Esophagus (tissue), 2 donors: Measurements from ENCODE around the gene NUTM2B. TPM values are rescaled to one million over a fixed set of nuclear protein-coding genes. Genes with fewer than 3 reads are reported as not detected.
"Not testable (repeated sequence)": the region's sequence is repeated elsewhere in the genome, so short reads cannot be mapped to it uniquely, and the experiment has no call there.

ENCODE experiments used
- H3K27ac ChIP-seq, 2 donors: one replicate each; pipeline ENCODE4 v1.5.1; 2013; ENCODE audit warnings: low read depth in 2 of 2, mild to moderate bottlenecking in 2 of 2, inconsistent platforms in 1 of 2, low read length in 1 of 2, moderate library complexity in 1 of 2
- H3K27me3 ChIP-seq, 2 donors: one replicate each; pipeline ENCODE4 v1.6.1; 2013; ENCODE audit warnings: low read length in 2 of 2, control low read depth in 1 of 2, mild to moderate bottlenecking in 1 of 2; ENCODE audit not compliant: insufficient read depth in 2 of 2, control insufficient read depth in 1 of 2
- H3K36me3 ChIP-seq, 2 donors: one replicate each; pipeline ENCODE4 v1.6.1; 2013; ENCODE audit warnings: low read length in 1 of 2; ENCODE audit not compliant: control insufficient read depth in 2 of 2, insufficient read depth in 2 of 2
- H3K4me1 ChIP-seq, 2 donors: one replicate each; pipeline ENCODE4 v1.6.1; 2013; ENCODE audit warnings: low read length in 1 of 2; ENCODE audit not compliant: control insufficient read depth in 2 of 2, insufficient read depth in 2 of 2
- H3K4me3 ChIP-seq, 2 donors: one replicate each; pipeline ENCODE4 v1.5.1; 2013; ENCODE audit warnings: low read length in 2 of 2, mild to moderate bottlenecking in 2 of 2, low read depth in 1 of 2, moderate library complexity in 1 of 2
- H3K9me3 ChIP-seq, 2 donors: one replicate each; pipeline ENCODE4 v1.6.1; 2013; ENCODE audit warnings: mild to moderate bottlenecking in 2 of 2, low read depth in 1 of 2, low read length in 1 of 2, moderate library complexity in 1 of 2; ENCODE audit not compliant: control insufficient read depth in 2 of 2, insufficient read depth in 1 of 2
- WGBS, 2 donors: extraction: QIAGEN DNeasy Blood & Tissue Kit; methylation state at CpG; one replicate each; pipeline ENCODE4 v1.1.7; 2013; 5-methylcytosine and 5-hydroxymethylcytosine counted together
- polyA plus RNA-seq, 2 donors: library from polyadenylated mRNA; stranded (reverse); fragments of 200-250 nt; gene quantifications; one replicate each; pipeline ENCODE4 v1.2.3, GENCODE V29; 2013
- donor health status: healthy with polysubstance abuse.
- donor health status: Bipolar disorder and iron deficiency.

The NUTM2B gene, protein sequence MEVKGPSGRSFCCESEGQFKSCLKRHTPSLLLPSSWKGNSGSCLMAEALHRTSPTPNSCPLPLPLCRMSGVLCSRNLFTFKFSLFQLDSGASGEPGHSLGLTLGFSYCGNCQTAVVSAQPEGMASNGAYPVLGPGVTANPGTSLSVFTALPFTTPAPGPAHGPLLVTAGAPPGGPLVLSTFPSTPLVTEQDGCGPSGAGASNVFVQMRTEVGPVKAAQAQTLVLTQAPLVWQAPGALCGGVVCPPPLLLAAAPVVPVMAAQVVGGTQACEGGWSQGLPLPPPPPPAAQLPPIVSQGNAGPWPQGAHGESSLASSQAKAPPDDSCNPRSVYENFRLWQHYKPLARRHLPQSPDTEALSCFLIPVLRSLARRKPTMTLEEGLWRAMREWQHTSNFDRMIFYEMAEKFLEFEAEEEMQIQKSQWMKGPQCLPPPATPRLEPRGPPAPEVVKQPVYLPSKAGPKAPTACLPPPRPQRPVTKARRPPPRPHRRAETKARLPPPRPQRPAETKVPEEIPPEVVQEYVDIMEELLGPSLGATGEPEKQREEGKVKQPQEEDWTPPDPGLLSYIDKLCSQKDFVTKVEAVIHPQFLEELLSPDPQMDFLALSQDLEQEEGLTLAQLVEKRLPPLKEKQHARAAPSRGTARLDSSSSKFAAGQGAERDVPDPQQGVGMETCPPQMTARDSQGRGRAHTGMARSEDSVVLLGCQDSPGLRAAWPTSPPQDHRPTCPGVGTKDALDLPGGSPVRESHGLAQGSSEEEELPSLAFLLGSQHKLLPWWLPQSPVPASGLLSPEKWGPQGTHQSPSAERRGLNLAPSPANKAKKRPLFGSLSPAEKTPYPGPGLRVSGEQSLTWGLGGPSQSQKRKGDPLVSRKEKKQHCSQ
- 1 to 10 TPM in 1 of 2 donors, under 1 TPM in 1; 0.22 to 1.5 TPM for polyA plus RNA-seq

DNA sequence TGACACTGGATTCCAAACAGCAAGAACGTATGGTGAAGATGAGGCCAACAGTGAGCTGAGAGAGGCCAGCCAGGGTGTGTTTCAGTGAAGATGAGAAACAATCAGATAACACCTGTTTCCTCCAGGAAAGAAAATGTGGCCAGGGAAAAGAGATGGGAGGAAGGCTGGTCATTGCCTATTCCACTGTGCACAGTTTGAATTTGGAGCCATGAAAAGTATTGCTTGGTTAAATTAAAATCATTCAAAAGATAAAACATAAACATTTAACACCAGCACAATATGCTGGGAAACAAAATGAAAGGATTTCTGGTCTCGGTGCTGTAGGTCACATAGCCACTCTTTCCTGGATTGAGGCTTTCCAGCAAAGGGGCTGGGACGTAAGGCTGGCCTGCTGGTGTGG lies at the start of gene NUTM2B:
Gene NUTM2B (plus strand): TSS at position 301 of the 400 bp plus-strand sequence. CDS start 383 bp downstream, outside the sequence.
- not testable (repeated sequence) for H3K9me3 ChIP-seq, H3K27ac ChIP-seq, H3K4me3 ChIP-seq, H3K27me3 ChIP-seq, H3K36me3 ChIP-seq, H3K4me1 ChIP-seq
- 67% methylated on average over 1 of the region's 3 CpGs; no CpG with 5 or more reads in 1 of the 2 donors for WGBS, 2 donors

DNA sequence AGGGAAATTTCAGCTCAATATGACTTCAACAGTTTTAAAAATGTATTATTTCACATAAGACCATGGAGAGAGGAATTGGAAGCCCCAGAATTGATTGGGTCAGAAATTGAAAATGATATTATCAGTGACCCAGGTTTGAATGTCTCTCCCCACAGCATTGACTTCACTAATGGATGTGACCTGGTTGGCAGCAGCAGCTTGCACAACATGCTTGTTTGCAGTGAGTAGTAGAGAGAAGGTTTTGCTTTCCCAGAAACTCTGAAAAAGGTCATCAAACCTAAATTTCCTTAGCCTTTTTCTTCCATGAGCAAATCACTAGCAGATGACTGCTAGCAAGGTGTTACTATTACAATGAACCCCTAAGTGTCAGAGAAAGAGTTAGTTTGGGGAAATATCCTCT lies 39.7 kb upstream of the NUTM2B start:
- H3K9me3 ChIP-seq, H3K27me3 ChIP-seq, H3K36me3 ChIP-seq, H3K4me3 ChIP-seq, H3K4me1 ChIP-seq, H3K27ac ChIP-seq: not testable (repeated sequence)

DNA sequence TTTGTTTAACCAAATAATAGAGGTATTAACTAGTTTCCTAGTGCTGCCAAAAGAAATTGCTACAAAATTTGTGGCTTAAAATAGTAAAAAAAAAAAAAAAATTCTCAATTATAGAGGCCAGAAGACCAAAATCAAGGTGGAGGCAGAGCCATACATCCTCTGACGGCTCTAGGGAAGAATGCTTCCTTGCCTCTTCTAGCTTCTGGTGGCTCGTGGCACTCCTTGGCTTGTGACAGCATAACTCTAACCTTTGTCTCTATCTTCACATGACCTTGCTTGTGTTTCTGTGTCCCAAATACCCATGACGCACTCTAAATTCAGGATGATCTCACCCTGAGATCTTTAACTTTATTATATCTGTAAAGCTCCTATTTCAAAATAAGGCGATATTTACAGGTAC lies 38.3 kb upstream of the NUTM2B start:
- not testable (repeated sequence) for H3K27ac ChIP-seq, H3K9me3 ChIP-seq, H3K4me1 ChIP-seq, H3K36me3 ChIP-seq, H3K27me3 ChIP-seq, H3K4me3 ChIP-seq
- WGBS, 2 donors = 68 to 92% methylated on average over 4 of the region's 4 CpGs

DNA sequence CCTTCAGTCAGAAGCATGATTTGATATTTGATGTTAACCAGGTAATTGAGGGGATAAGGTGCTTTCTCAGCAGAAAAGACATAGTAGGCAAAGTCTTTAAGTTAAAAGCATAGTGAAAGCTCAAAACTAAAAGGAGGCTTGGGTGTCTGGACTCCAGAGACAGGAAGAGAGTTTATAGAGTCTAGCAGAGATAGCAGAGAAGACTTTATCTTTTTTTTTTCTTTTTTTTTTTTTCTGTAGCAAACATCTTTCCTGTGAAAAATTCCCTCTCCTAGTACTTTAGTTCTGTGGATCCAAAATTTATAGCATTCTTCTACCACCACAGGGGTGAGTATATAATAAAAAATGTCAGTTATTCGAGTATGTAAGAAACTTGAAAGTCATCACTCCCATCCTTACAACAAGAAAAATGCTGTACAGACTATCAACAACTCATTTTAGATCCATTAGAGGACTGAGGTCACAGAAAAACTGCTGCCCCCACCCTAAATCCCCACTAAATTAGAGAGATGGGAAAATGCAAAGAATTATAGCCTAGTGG lies 33.7 kb upstream of the NUTM2B start:
- H3K4me1 ChIP-seq, H3K27ac ChIP-seq, H3K9me3 ChIP-seq, H3K4me3 ChIP-seq, H3K27me3 ChIP-seq, H3K36me3 ChIP-seq: not testable (repeated sequence)
- 68 to 100% methylated on average over 1 of the region's 1 CpG for WGBS, 2 donors

DNA sequence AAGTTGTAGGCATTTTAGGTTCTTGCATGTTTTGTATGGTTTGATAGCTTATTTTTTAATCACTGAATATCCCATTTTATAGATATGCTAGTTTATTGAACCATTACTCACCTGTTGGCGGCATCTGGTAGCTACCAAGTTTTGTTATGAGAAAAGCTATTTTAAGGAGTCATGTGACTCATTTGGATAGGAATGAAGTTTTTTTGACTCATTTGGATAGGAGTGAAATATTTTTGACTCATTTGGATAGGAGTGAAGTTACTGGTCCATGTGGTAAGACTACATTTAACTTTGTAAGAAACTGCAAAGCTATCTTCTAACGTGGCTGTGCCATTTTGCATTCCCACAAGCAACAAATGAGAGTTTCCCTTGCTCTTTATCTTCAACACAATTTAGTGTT lies 28.1 kb upstream of the NUTM2B start:
- not testable (repeated sequence) for H3K4me3 ChIP-seq, H3K27me3 ChIP-seq, H3K9me3 ChIP-seq, H3K4me1 ChIP-seq, H3K27ac ChIP-seq, H3K36me3 ChIP-seq
- WGBS, 2 donors = 62 to 78% methylated on average over 2 of the region's 2 CpGs

DNA sequence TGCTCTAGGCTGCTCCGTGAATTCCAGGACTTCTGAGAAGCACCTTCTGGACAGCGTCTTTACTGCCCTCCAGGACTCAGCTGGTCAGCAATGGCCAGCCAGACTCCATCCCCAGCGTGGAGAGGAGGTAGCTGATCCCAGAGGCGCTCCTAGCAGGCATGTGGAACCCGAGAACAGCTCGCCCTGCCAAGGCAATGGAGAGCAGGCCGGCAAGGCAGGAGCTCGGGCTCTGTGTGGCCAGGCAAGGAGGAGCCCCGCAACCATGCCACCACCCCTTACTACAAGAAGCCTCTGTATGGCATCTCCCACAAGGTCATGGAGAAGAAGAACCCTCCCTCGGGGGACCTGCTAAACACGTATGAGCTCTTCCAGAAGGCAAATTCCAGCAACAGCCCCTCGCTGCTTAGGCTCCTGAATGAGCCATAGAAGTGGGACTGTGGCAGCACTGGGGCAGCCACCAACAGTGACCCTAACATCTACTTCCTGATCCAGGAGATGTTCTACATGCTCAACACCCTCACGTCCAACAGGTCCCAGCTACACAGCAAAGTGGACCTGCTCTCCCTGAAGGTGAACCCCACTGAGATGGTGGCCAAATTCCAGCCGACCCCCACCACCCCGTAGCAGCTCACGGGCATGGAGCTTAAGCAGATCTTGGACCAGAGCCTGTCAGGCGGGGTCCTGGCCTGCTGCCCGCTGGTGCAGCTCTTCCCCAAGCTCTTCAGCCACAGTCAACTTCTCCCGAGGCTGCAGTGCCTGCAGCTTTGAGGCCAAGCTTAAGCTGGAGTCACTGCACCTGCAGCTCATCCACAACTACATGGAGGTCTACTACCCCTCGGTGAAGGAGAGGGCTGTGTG lies 19.8 kb upstream of the NUTM2B start:
- 89 to 91% methylated on average over 19 to 20 of the region's 20 CpGs for WGBS, 2 donors

DNA sequence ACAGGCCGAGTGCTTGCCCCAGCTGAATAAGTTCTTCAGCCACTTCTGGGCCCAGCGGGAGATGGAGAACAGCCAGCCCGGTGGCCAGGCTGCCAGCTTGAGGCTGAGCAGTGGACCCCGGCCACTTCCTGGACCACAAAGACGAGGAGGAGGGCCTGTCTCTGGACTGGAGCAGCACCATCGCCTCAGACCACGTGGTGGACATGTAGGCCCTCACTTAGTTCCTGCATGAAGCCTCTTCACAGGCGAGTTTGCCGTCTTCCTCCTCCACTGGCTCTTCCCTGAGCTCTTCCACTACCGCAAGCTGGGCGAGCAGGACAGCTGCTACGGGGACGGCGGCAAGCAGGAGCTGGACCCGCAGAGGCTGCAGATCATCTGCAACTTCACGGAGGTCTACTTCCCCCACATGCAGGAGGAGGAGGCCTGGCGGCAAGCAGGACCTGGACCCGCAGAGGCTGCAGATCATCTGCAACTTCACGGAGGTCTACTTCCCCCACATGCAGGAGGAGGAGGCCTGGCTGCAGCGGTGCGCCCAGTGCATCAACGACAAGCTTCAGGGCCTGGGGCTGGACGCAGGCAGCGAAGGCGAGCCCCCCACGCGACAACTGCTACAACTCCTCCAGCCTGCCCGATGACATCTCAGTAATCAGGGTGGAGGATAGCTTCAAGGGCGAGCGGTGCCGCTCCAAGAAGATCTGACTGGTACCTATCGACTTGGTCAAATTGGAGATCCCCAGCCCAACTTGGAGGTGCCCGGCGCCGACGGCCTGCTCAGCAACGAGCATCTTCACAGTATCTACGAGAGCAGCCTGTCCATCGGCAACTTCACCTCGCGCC lies 18.9 kb upstream of the NUTM2B start:
- not testable (repeated sequence) for H3K27ac ChIP-seq, H3K9me3 ChIP-seq, H3K27me3 ChIP-seq, H3K4me3 ChIP-seq, H3K4me1 ChIP-seq
- 92 to 97% methylated on average over 41 of the region's 41 CpGs for WGBS, 2 donors
- H3K36me3 ChIP-seq = peaks cover 0 to 15% of the 10 kb centered on the region in 2 donors

More for the DNA sequence above, 19.8 kb upstream of the NUTM2B start:
- not testable (repeated sequence) for H3K4me1 ChIP-seq, H3K4me3 ChIP-seq, H3K27me3 ChIP-seq, H3K27ac ChIP-seq, H3K9me3 ChIP-seq
- peaks cover 0 to 15% of the 10 kb centered on the region in 2 donors for H3K36me3 ChIP-seq

DNA sequence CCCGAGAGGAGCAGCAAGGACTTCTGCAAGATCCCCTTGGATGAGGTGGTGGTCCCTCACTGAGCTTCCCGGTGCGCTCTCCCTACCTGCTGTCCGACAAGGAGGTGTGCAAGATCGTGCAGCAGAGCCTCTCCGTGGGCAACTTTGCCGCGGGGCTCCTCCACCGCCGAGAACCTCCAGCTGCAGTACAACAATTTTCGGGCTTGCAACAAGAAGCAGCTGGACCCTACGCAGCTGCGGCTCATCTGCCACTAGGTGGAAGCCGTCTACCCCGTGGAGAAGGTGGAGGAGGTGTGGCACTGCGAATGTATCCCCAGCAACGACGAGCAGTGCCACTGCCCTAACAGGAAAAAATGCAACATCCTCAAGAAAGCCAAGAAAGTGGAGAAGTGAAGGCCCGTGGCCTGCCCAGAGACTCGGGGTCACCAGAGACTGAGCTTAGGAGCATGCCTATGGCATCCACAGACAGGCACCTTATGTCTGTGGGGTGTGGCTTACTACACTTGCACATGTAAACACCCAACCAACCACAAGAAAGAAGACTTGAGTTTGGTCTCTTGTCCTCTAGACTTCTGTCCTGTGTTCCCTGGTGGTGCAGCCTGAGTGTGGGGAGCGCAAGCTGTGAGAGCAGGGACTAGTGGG lies 17.9 kb upstream of the NUTM2B start:
- H3K9me3 ChIP-seq, H3K27me3 ChIP-seq, H3K4me1 ChIP-seq, H3K4me3 ChIP-seq, H3K27ac ChIP-seq: not testable (repeated sequence)
- peaks cover 0 to 15% of the 10 kb centered on the region in 2 donors for H3K36me3 ChIP-seq
- 85 to 86% methylated on average over 21 of the region's 21 CpGs for WGBS, 2 donors
